Measurements from ENCODE around the gene CAGE1. TPM values are rescaled to one million over a fixed set of nuclear protein-coding genes. Genes with fewer than 3 reads are reported as not detected.

The CAGE1 gene
- total RNA-seq, 2 experiments from 2014 or later = 0.11 to 0.18 TPM

DNA sequence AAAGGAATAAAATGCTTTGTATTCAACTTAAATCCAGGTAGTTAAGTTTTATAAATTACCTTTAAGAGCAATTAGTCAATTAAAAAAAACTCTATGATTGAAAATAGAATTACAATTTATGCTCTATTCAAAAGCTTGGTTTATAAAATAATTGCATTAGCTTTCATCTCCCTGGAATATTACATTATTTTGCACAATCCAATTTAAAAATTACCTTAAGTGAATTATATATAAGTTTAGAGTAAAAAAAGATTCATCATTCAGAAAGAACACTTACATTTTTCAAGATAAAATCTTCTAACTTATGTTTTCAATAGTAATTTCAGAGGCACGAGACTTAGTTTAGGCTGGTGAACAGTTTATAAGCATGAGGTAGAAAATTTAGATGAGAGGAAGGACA, 91.4 kb downstream of the CAGE1 start:
- no peaks in the 10 kb centered on the region for H3K9me3 Mint-ChIP-seq
- TF ChIP-seq CTCF (IDR thresholded peaks at IDR 0.05) = no peak
- peaks cover 15% of the 10 kb centered on the region for H3K4me1 Mint-ChIP-seq (ENCODE audit: low read depth)
- DNase-seq (no peak), ATAC-seq (no peak)
- ChIA-PET POLR2A (interaction anchor here (0.6 kb wide), 1 partner anchor 121 kb away, joined by 3 read pairs; no protein-coding TSS in a partner anchor), CTCF (interaction anchor here (5.4 kb wide), 1 partner anchor 23 kb away, joined by 23 read pairs; no protein-coding TSS in a partner anchor)
- H3K27me3 Mint-ChIP-seq = no peaks in the 10 kb centered on the region
- no peak overlapping the region for H3K4me3 Mint-ChIP-seq
- H3K27ac Mint-ChIP-seq = no peak overlapping the region
- H3K36me3 Mint-ChIP-seq (ENCODE audit: low read depth) = peaks cover 51% of the 10 kb centered on the region
- intact Hi-C loops (cut with micrococcal nuclease) = no loop called here

DNA sequence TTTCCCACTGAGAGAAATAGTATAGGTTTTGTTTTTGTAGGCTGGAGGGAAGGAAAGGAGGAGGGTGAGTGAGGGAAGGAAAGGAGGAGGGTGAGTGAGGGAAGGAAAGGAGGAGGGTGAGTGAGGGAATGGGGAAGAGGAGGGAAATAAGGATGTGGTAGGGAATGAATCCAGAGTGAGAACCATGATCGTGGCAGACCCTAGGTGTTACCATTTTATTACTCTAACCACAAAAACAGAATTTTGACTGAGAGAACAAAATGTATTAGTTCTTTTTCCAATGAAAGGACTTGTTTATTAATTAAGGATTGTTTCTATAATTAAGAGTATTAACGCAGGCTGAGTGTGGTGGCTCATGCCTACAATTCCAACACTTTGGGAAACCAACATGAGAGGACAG, 92.9 kb downstream of the CAGE1 start:
- H3K4me3 Mint-ChIP-seq = no peak overlapping the region
- ATAC-seq = no peak
- H3K4me1 Mint-ChIP-seq (ENCODE audit: low read depth) = peaks cover 12% of the 10 kb centered on the region
- POLR2A ChIA-PET = no interaction called here
- no peaks in the 10 kb centered on the region for H3K27me3 Mint-ChIP-seq
- H3K27ac Mint-ChIP-seq = no peak overlapping the region
- CTCF ChIA-PET = interaction anchor here (0.7 to 5.4 kb wide), 3 partner anchors 21 to 318 kb away, joined by 3 to 23 read pairs (median 3); no protein-coding TSS in a partner anchor
- intact Hi-C loops (cut with micrococcal nuclease) = no loop called here
- no peak for TF ChIP-seq CTCF (IDR thresholded peaks at IDR 0.05)
- no peak for DNase-seq
- no peaks in the 10 kb centered on the region for H3K9me3 Mint-ChIP-seq
- H3K36me3 Mint-ChIP-seq (ENCODE audit: low read depth) = peaks cover 51% of the 10 kb centered on the region

GRCh38 chr6:7295916-7296315, 93.6 kb downstream of the CAGE1 start:
- no peak for DNase-seq
- H3K27me3 Mint-ChIP-seq = no peaks in the 10 kb centered on the region
- intact Hi-C loops (cut with micrococcal nuclease) = no loop called here
- peaks cover 5% of the 10 kb centered on the region for H3K4me1 Mint-ChIP-seq (ENCODE audit: low read depth)
- no peak overlapping the region for H3K27ac Mint-ChIP-seq
- no peak for TF ChIP-seq CTCF (IDR thresholded peaks at IDR 0.05)
- peaks cover 45% of the 10 kb centered on the region for H3K36me3 Mint-ChIP-seq (ENCODE audit: low read depth)
- ATAC-seq = no peak
- ChIA-PET CTCF (interaction anchor here (0.7 to 1.2 kb wide), 2 partner anchors 46 to 319 kb away, joined by 3 read pairs; no protein-coding TSS in a partner anchor), POLR2A (no interaction called here)
- H3K9me3 Mint-ChIP-seq = no peaks in the 10 kb centered on the region
- no peak overlapping the region for H3K4me3 Mint-ChIP-seq

GRCh38 chr6:7292596-7293255, 96.8 kb downstream of the CAGE1 start:
- ATAC-seq (no peak), DNase-seq (no peak)
- Mint-ChIP-seq H3K27ac (peak overlapping the region; percentile 21), H3K4me1 (ENCODE audit: low read depth) (peaks cover 4% of the 10 kb centered on the region), H3K4me3 (no peak overlapping the region), H3K27me3 (no peaks in the 10 kb centered on the region), H3K36me3 (ENCODE audit: low read depth) (peaks cover 38% of the 10 kb centered on the region), H3K9me3 (no peaks in the 10 kb centered on the region)
- TF ChIP-seq CTCF (IDR thresholded peaks at IDR 0.05) = no peak
- ChIA-PET CTCF (interaction anchor here (1.0 to 2.5 kb wide), 3 partner anchors 10 to 49 kb away, joined by 3 to 18 read pairs (median 5); no protein-coding TSS in a partner anchor), POLR2A (interaction anchor here (0.6 to 1.1 kb wide), 3 partner anchors 27 to 421 kb away, joined by 3 read pairs; no protein-coding TSS in a partner anchor)
- intact Hi-C loops (cut with micrococcal nuclease) = no loop called here

DNA sequence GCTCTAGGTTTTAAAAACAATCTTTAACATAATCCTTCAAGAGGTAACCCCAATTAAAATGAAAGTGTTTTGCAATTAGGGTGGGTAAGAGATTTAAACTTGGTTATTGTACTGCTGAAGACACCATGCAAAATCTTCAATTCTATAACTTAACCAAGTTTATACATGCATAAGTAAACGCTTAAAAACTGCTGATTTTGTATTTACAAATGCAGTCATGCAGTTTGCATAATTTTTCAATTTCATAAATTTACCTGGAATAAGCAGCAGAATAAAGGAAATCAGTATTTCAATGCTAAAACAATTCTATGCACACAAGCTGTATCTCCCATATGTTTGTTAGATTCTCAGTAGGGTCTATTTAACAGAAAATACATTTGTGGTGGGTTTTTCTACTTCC, 99.5 kb downstream of the CAGE1 start:
- ATAC-seq = no peak
- CTCF ChIA-PET = interaction anchor here (1.5 kb wide), 1 partner anchor 14 kb away, joined by 5 read pairs; no protein-coding TSS in a partner anchor
- Mint-ChIP-seq H3K9me3 (no peaks in the 10 kb centered on the region), H3K4me3 (no peak overlapping the region), H3K36me3 (ENCODE audit: low read depth) (peaks cover 46% of the 10 kb centered on the region), H3K27me3 (no peaks in the 10 kb centered on the region), H3K4me1 (ENCODE audit: low read depth) (no peaks in the 10 kb centered on the region), H3K27ac (no peak overlapping the region)
- TF ChIP-seq CTCF (IDR thresholded peaks at IDR 0.05) = no peak
- POLR2A ChIA-PET = no interaction called here
- intact Hi-C loops (cut with micrococcal nuclease) = no loop called here
- no peak for DNase-seq

Data from activated CD8-positive, alpha-beta T cell treated with anti-CD3 and anti-CD28 coated beads for 36 hours (primary cell).